GM12878 (cell line): Measurements from ENCODE around the gene UBXN11. TPM values are rescaled to one million over a fixed set of nuclear protein-coding genes. Genes with fewer than 3 reads are reported as not detected.

Experiments
- ATAC-seq: fragments of 200-7000 bp; cut with Tn5 transposase; 3 replicates; pipeline ENCODE4 v1.9.1; 2020; ENCODE audit warnings: mild to moderate bottlenecking, moderate library complexity
- BruUV-seq: library from RNA; stranded (reverse); fragments of 400-500 nt; replicated peaks from 2 replicates; lab custom pipeline; 2021; lab: Mats Ljungman, UMichigan
- CTCF ChIA-PET: fragments of 300-600 bp; sonication (Branson Sonifier 250); formaldehyde crosslinking; extraction: SDS; loops from one replicate; lab custom pipeline; 2021; ENCODE audit warnings: inconsistent platforms; lab: Yijun Ruan, JAX
- POLR2A ChIA-PET: fragments of 350-600 bp; formaldehyde crosslinking; extraction: SDS; loops from one replicate; lab custom pipeline; 2021; ENCODE audit warnings: inconsistent platforms; lab: Charles Lee
- RAD21 ChIA-PET: fragments of 300-600 bp; sonication (Branson Sonifier 250); formaldehyde crosslinking; loops from one replicate; lab custom pipeline; 2023; ENCODE audit warnings: antibody characterized with exemption; ENCODE audit not compliant: unreplicated experiment; lab: Charles Lee
- SMC1A ChIA-PET: fragments of 300-600 bp; sonication (Branson Sonifier 250); formaldehyde crosslinking; loops from one replicate; lab custom pipeline; 2023; ENCODE audit not compliant: unreplicated experiment, uncharacterized antibody; lab: Charles Lee
- DNase-seq: peaks from one replicate; pipeline ENCODE4 v3.0.0-alpha.2; 2011; ENCODE audit warnings: low read depth, low spot score
- FAIRE-seq: peaks from 3 replicates; lab custom pipeline; 2011; peaks lifted over from hg19 to GRCh38; lab: Jason Lieb, UNC
- H2AFZ ChIP-seq: 2 replicates; pipeline ENCODE4 v1.6.0; 2011; ENCODE audit warnings: low read depth, low read length, control low read depth; ENCODE audit not compliant: control insufficient read depth
- H3K27ac ChIP-seq: 2 replicates; pipeline ENCODE4 v1.5.1; 2011; ENCODE audit warnings: control low read depth; ENCODE audit not compliant: control insufficient read depth, insufficient read depth
- H3K27me3 ChIP-seq, 2 experiments: replicated peaks in 1 of 2; 2 replicates each; pipeline versions ENCODE4 v1.6.0 to v1.6.1; 2011; ENCODE audit warnings: low read length in 1 of 2; ENCODE audit not compliant: control insufficient read depth in 2 of 2, insufficient read depth in 2 of 2
- H3K36me3 ChIP-seq, 2 experiments: 2 replicates each; pipeline ENCODE4 v1.5.1; 2011; ENCODE audit warnings: low read length in 1 of 2; ENCODE audit not compliant: control insufficient read depth in 2 of 2, insufficient read depth in 2 of 2
- H3K4me1 ChIP-seq: 2 replicates; pipeline ENCODE4 v1.6.1; 2011; ENCODE audit warnings: mild to moderate bottlenecking, low read length, moderate library complexity, mixed read lengths; ENCODE audit not compliant: control insufficient read depth, insufficient read depth
- H3K4me2 ChIP-seq: 2 replicates; pipeline ENCODE4 v1.6.0; 2011; ENCODE audit warnings: control low read depth; ENCODE audit not compliant: control insufficient read depth, insufficient read depth
- H3K4me3 ChIP-seq: fragments of 200-600 bp; sonication (generic); 2 replicates; pipeline ENCODE4 v1.5.1; 2016
- H3K79me2 ChIP-seq: 2 replicates; pipeline ENCODE4 v1.6.0; 2011; ENCODE audit warnings: low read length; ENCODE audit not compliant: control insufficient read depth, insufficient read depth
- H3K9ac ChIP-seq: 2 replicates; pipeline ENCODE4 v1.8.0; 2011; ENCODE audit warnings: low read length, control low read depth, mixed read lengths; ENCODE audit not compliant: control insufficient read depth, insufficient read depth
- H3K9me3 ChIP-seq: replicated peaks from 3 replicates; pipeline ENCODE4 v1.5.1; 2011; ENCODE audit warnings: mild to moderate bottlenecking, low read length; ENCODE audit not compliant: control insufficient read depth, insufficient read depth
- H4K20me1 ChIP-seq: 2 replicates; pipeline ENCODE4 v1.6.0; 2011; ENCODE audit not compliant: control insufficient read depth, insufficient read depth
- CHD2 ChIP-seq: IDR thresholded peaks from 2 replicates; pipeline ENCODE4 v1.6.1; 2011; ENCODE audit warnings: low read depth, low read length, improper control_type of control experiment, borderline replicate concordance
- GATAD2B ChIP-seq: fragments of 450-650 bp; conservative IDR thresholded peaks from 2 replicates; pipeline ENCODE4 v1.6.1; 2017; ENCODE audit warnings: low read depth, mild to moderate bottlenecking, moderate library complexity
- MEF2B ChIP-seq: fragments of 450-650 bp; IDR thresholded peaks from 2 replicates; pipeline ENCODE4 v1.6.1; 2018; ENCODE audit warnings: mild to moderate bottlenecking, moderate library complexity; ENCODE audit not compliant: partially characterized antibody, poor library complexity, severe bottlenecking
- MYC ChIP-seq: IDR thresholded peaks from 2 replicates; pipeline ENCODE4 v1.6.1; 2011; ENCODE audit warnings: mild to moderate bottlenecking, low read length, moderate library complexity, inconsistent platforms; ENCODE audit not compliant: insufficient read depth, insufficient replicate concordance, insufficient read length, severe bottlenecking
- ZNF217 ChIP-seq: fragments of 450-650 bp; IDR thresholded peaks from 2 replicates; pipeline ENCODE4 v1.6.1; 2017; ENCODE audit warnings: antibody characterized with exemption, mild to moderate bottlenecking
- WGBS: methylation state at CpG from one replicate; pipeline ENCODE4 v1.1.6; 2016; ENCODE audit warnings: low lambda C conversion rate; ENCODE audit not compliant: insufficient replicate concordance, insufficient coverage; ENCODE audit errors: missing lambda C conversion rate; 5-methylcytosine and 5-hydroxymethylcytosine counted together
- in situ Hi-C: fragments of 300-500 bp; cut with MboI; formaldehyde crosslinking; loops from 9 replicates; pipeline ENCODE4 v1.14.3; 2018; ENCODE audit warnings: mixed read lengths
- intact Hi-C: fragments of 100-400 bp; cut with micrococcal nuclease; formaldehyde crosslinking; loops from one replicate; pipeline ENCODE4 v1.14.2; 2022; ENCODE audit not compliant: unreplicated experiment
- polyA plus RNA-seq, 11 experiments: library from polyadenylated mRNA; depleted of rRNA in 4 of 11; unstranded in 6 of 11; stranded (reverse) in 5 of 11; fragments of >200 nt; fragmentation: Nextera tagmentation in 4 of 11; fragmentation: Illumina TruSeq in 1 of 11; extraction: Ambion mirVana in 4 of 11; extraction: Trizol in 1 of 11; gene quantifications; 1 replicate in 1 of 11; 2 replicates in 10 of 11; pipeline versions ENCODE4 v1.2.1 to v1.2.3, GENCODE V29; 2011 to 2016; ENCODE audit warnings: inconsistent platforms in 2 of 11, missing spikeins in 2 of 11, low read depth in 1 of 11
- total RNA-seq, 4 experiments: library from RNA; depleted of rRNA in 3 of 4; stranded (reverse); fragments of >200 nt in 3 of 4; fragmentation: Illumina TruSeq in 1 of 4; extraction: Trizol in 1 of 4; gene quantifications; 2 replicates each; pipeline versions ENCODE4 v1.2.1 to v1.2.3, GENCODE V29; 2013 to 2021
- TF ChIP-seq, protein P1 (sequence below): IDR thresholded peaks from 2 replicates; pipeline ENCODE4 v1.6.1; 2012; ENCODE audit warnings: improper control_type of control experiment, low read depth, low read length; ENCODE audit not compliant: insufficient replicate concordance
- TF ChIP-seq, protein P2 (sequence below): fragments of 450-650 bp; IDR thresholded peaks from 2 replicates; pipeline ENCODE4 v1.6.1; 2014; ENCODE audit warnings: mild to moderate bottlenecking
- TF ChIP-seq, protein P3 (sequence below): IDR thresholded peaks from 2 replicates; pipeline ENCODE4 v1.6.1; 2012; ENCODE audit warnings: low read length, inconsistent platforms

Gene UBXN11
- total and polyA plus RNA-seq, 10 of the 15 experiments (the other 5 are each of a cell fraction or from before 2014, with no cell fraction given) = 0.32 to 34.4 (median 9.6) TPM

DNA sequence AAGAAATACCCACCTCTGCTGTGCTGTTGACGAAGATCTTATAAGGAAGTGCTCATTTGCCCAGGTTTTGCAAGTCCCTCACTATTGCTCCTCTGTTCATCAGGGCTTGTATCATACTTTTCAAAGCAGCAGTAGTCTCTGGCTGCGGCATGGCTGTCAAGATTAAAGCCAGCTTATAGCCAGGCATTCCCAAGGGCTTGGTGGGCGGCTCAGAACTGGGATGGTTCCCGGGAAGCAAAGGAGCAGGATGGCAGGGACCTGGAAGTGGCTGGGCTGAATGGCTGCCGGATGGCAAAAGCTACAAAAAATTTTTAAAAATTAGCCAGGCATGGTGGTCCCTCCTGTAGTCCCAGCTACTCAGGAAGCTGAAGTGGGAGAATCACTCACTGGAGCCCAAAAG, 43.2 kb downstream of the UBXN11 start:
- TF ChIP-seq, protein P1, sequence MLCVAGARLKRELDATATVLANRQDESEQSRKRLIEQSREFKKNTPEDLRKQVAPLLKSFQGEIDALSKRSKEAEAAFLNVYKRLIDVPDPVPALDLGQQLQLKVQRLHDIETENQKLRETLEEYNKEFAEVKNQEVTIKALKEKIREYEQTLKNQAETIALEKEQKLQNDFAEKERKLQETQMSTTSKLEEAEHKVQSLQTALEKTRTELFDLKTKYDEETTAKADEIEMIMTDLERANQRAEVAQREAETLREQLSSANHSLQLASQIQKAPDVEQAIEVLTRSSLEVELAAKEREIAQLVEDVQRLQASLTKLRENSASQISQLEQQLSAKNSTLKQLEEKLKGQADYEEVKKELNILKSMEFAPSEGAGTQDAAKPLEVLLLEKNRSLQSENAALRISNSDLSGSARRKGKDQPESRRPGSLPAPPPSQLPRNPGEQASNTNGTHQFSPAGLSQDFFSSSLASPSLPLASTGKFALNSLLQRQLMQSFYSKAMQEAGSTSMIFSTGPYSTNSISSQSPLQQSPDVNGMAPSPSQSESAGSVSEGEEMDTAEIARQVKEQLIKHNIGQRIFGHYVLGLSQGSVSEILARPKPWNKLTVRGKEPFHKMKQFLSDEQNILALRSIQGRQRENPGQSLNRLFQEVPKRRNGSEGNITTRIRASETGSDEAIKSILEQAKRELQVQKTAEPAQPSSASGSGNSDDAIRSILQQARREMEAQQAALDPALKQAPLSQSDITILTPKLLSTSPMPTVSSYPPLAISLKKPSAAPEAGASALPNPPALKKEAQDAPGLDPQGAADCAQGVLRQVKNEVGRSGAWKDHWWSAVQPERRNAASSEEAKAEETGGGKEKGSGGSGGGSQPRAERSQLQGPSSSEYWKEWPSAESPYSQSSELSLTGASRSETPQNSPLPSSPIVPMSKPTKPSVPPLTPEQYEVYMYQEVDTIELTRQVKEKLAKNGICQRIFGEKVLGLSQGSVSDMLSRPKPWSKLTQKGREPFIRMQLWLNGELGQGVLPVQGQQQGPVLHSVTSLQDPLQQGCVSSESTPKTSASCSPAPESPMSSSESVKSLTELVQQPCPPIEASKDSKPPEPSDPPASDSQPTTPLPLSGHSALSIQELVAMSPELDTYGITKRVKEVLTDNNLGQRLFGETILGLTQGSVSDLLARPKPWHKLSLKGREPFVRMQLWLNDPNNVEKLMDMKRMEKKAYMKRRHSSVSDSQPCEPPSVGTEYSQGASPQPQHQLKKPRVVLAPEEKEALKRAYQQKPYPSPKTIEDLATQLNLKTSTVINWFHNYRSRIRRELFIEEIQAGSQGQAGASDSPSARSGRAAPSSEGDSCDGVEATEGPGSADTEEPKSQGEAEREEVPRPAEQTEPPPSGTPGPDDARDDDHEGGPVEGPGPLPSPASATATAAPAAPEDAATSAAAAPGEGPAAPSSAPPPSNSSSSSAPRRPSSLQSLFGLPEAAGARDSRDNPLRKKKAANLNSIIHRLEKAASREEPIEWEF = no peak
- TF ChIP-seq GATAD2B (no peak), MYC (no peak), CHD2 (no peak), ZNF217 (no peak), MEF2B (no peak)
- TF ChIP-seq, protein P2, sequence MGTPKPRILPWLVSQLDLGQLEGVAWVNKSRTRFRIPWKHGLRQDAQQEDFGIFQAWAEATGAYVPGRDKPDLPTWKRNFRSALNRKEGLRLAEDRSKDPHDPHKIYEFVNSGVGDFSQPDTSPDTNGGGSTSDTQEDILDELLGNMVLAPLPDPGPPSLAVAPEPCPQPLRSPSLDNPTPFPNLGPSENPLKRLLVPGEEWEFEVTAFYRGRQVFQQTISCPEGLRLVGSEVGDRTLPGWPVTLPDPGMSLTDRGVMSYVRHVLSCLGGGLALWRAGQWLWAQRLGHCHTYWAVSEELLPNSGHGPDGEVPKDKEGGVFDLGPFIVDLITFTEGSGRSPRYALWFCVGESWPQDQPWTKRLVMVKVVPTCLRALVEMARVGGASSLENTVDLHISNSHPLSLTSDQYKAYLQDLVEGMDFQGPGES = no peak
- TF ChIP-seq, protein P3, sequence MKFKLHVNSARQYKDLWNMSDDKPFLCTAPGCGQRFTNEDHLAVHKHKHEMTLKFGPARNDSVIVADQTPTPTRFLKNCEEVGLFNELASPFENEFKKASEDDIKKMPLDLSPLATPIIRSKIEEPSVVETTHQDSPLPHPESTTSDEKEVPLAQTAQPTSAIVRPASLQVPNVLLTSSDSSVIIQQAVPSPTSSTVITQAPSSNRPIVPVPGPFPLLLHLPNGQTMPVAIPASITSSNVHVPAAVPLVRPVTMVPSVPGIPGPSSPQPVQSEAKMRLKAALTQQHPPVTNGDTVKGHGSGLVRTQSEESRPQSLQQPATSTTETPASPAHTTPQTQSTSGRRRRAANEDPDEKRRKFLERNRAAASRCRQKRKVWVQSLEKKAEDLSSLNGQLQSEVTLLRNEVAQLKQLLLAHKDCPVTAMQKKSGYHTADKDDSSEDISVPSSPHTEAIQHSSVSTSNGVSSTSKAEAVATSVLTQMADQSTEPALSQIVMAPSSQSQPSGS = no peak
- ChIA-PET POLR2A (no interaction called here), SMC1A (no interaction called here), RAD21 (no interaction called here), CTCF (interaction anchor here (1.0 to 2.1 kb wide), 2 partner anchors 12 to 59 kb away, joined by 3 to 9 read pairs; no protein-coding TSS in a partner anchor)
- no peak for FAIRE-seq
- Histone ChIP-seq H3K79me2 (no peaks in the 10 kb centered on the region), H3K27me3 (no peaks in the 10 kb centered on the region), H3K27ac (no peak overlapping the region), H3K4me1 (no peaks in the 10 kb centered on the region), H3K4me2 (no peak overlapping the region), H3K36me3 (peaks cover 5 to 27% of the 10 kb centered on the region in 2 experiments), H3K9me3 (no peaks in the 10 kb centered on the region; the same call in 2 of the 3 replicates), H4K20me1 (no peaks in the 10 kb centered on the region), H3K9ac (no peak overlapping the region), H3K4me3 (no peak overlapping the region), H2AFZ (no peak overlapping the region)
- in situ Hi-C loops = no loop called here
- 97% methylated on average over 5 of the region's 5 CpGs for WGBS
- BruUV-seq = no TSS peak
- DNase-seq = no peak
- intact Hi-C loops = no loop called here
- no peak for ATAC-seq
